ENCODE data around the gene SEMA3D.

DNA sequence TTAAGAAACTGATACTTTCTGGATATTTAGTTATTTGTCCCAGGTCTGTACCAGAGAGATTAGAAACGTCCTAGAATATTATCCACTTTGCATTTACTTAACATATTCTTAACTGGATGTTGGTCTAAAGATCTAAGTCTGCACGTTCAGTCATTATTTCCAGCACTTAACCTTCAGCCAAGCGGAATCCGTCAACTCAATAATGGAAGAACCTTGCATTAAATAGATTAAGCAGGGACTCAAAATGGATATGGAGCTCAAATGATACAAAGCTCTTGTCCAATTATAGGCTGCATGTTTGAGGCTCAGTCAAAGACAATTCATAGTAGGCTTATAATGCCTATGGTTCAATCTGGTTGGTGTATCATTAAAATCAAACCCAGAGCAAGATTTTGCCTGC lies 162.9 kb downstream of the SEMA3D start:
- TF ChIP-seq, protein P1, sequence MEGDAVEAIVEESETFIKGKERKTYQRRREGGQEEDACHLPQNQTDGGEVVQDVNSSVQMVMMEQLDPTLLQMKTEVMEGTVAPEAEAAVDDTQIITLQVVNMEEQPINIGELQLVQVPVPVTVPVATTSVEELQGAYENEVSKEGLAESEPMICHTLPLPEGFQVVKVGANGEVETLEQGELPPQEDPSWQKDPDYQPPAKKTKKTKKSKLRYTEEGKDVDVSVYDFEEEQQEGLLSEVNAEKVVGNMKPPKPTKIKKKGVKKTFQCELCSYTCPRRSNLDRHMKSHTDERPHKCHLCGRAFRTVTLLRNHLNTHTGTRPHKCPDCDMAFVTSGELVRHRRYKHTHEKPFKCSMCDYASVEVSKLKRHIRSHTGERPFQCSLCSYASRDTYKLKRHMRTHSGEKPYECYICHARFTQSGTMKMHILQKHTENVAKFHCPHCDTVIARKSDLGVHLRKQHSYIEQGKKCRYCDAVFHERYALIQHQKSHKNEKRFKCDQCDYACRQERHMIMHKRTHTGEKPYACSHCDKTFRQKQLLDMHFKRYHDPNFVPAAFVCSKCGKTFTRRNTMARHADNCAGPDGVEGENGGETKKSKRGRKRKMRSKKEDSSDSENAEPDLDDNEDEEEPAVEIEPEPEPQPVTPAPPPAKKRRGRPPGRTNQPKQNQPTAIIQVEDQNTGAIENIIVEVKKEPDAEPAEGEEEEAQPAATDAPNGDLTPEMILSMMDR (IDR thresholded peaks at IDR 0.05; ENCODE audit: low read depth, low read length, missing input control): no peak
- TF ChIP-seq FOXA1 (IDR thresholded peaks at IDR 0.05): no peak
- no peak for TF ChIP-seq YY1 (IDR thresholded peaks at IDR 0.05)
- TF ChIP-seq, protein P2, sequence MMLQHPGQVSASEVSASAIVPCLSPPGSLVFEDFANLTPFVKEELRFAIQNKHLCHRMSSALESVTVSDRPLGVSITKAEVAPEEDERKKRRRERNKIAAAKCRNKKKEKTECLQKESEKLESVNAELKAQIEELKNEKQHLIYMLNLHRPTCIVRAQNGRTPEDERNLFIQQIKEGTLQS (IDR thresholded peaks at IDR 0.05): no peak
- TF ChIP-seq RAD21 (IDR thresholded peaks at IDR 0.05): no peak
- no peak for TF ChIP-seq NR2F2 (IDR thresholded peaks at IDR 0.05)
- no peak for TF ChIP-seq JUND (IDR thresholded peaks at IDR 0.05)
- no peak for TF ChIP-seq GABPA (IDR thresholded peaks at IDR 0.05 in 1 of 2, conservative IDR thresholded peaks at IDR 0.05 in 1 of 2)
- no peak for TF ChIP-seq TAF1 (conservative IDR thresholded peaks at IDR 0.05)

Data from liver (tissue), 3 donors.